Effector memory CD8-positive, alpha-beta T cell (primary cell): ENCODE measurements around the gene UBAP1L.

Experiments
- ATAC-seq: fragments of 150-1000 bp; cut with Tn5 transposase; replicated peaks from 2 replicates; pipeline ENCODE4 v1.10.0; 2021; ENCODE audit warnings: mild to moderate bottlenecking, moderate library complexity
- DNase-seq, 3 experiments: peaks; one replicate each; pipeline ENCODE4 v3.0.0; 2021
- H3K27ac Mint-ChIP-seq, 2 donors: one replicate each; pipeline ENCODE4 v1.8.0; 2022; ENCODE audit warnings: mild to moderate bottlenecking in 2 of 2, mixed read lengths in 2 of 2, moderate library complexity in 2 of 2
- H3K27me3 Mint-ChIP-seq, 2 donors: one replicate each; pipeline ENCODE4 v1.8.0; 2022; ENCODE audit warnings: mixed read lengths in 2 of 2
- H3K36me3 Mint-ChIP-seq: one replicate; pipeline ENCODE4 v1.8.0; 2022; ENCODE audit warnings: mild to moderate bottlenecking, moderate library complexity, mixed read lengths; ENCODE audit not compliant: insufficient read depth
- H3K4me1 Mint-ChIP-seq, 2 donors: one replicate each; pipeline ENCODE4 v1.8.0; 2022; ENCODE audit warnings: low read depth in 2 of 2, mixed read lengths in 2 of 2
- H3K4me3 Mint-ChIP-seq, 2 donors: one replicate each; pipeline ENCODE4 v1.8.0; 2022; ENCODE audit warnings: mild to moderate bottlenecking in 2 of 2, mixed read lengths in 2 of 2, moderate library complexity in 2 of 2
- H3K9me3 Mint-ChIP-seq, 2 donors: one replicate each; pipeline ENCODE4 v1.8.0; 2022; ENCODE audit warnings: mixed read lengths in 2 of 2

The UBAP1L gene

DNA sequence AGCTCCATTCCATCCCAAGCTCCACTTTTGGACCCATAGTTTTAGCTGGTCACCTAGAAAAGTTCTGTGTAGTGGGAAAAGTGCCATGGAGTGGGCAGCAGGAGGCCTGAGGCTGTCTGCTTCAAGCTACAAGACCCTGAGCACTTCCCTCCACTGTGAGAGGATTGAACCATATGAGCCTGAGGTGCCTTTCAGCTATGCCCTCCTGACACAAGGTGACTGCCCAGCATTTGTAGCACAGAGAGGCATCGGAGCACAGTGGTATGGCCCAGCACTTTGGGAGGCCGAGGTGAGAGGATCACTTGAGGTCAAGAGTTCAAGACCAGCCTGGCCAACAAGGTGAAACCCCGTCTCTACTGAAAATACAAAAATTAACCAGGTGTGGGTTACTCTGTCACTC is 42.4 kb downstream of the UBAP1L start:
- Mint-ChIP-seq H3K4me3 (no peak overlapping the region), H3K27ac (no peak overlapping the region), H3K27me3 (peaks cover 13 to 31% of the 10 kb centered on the region in 2 donors), H3K4me1 (peaks cover 3 to 5% of the 10 kb centered on the region in 2 donors), H3K36me3 (peaks cover 5% of the 10 kb centered on the region), H3K9me3 (no peaks in the 10 kb centered on the region)
- no peak for ATAC-seq
- no peak for DNase-seq

DNA sequence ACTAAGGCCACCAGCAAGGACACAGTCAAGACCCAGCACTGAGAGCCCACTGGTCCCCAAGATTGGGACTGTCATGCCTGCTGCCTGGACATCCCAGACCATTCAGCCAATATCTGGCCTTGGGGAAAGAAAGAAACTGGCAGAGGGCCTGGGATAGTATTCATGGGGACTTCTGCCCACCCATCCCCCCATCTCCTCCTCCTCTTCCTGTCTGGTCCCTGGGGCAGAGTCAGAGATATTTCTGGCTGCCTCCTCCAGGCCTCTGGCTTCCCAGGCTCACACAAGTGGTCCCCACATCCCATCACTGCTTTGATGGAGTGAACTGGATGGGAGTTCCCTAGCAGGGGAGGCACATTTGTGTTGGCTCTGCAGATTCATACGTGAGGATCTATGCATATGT is 43.0 kb downstream of the UBAP1L start:
- DNase-seq (no peak), ATAC-seq (no peak)
- Mint-ChIP-seq H3K9me3 (no peaks in the 10 kb centered on the region), H3K36me3 (peaks cover 5% of the 10 kb centered on the region), H3K4me1 (peaks cover 6 to 7% of the 10 kb centered on the region in 2 donors), H3K4me3 (no peak overlapping the region), H3K27me3 (peaks cover 17 to 35% of the 10 kb centered on the region in 2 donors), H3K27ac (no peak overlapping the region)

GRCh38 chr15:65071381-65071811 is 43.6 kb downstream of the UBAP1L start:
- H3K36me3 Mint-ChIP-seq: peaks cover 5% of the 10 kb centered on the region

GRCh38 chr15:65069779-65070546 is 45.0 kb downstream of the UBAP1L start:
- ATAC-seq: no peak
- DNase-seq: no peak
- Mint-ChIP-seq H3K27ac (no peak overlapping the region), H3K27me3 (peaks cover 27 to 47% of the 10 kb centered on the region in 2 donors), H3K36me3 (peaks cover 5% of the 10 kb centered on the region), H3K4me1 (peaks cover 6 to 8% of the 10 kb centered on the region in 2 donors), H3K9me3 (no peaks in the 10 kb centered on the region), H3K4me3 (no peak overlapping the region)

More at GRCh38 chr15:65071381-65071811, 43.6 kb downstream of the UBAP1L start:
- Mint-ChIP-seq H3K4me3 (no peak overlapping the region), H3K27me3 (peaks cover 18 to 39% of the 10 kb centered on the region in 2 donors), H3K27ac (no peak overlapping the region), H3K4me1 (peaks cover 6 to 8% of the 10 kb centered on the region in 2 donors), H3K9me3 (no peaks in the 10 kb centered on the region)
- no peak for DNase-seq
- ATAC-seq: no peak

- no peak for ATAC-seq
- Mint-ChIP-seq H3K4me3 (no peak overlapping the region), H3K9me3 (no peaks in the 10 kb centered on the region), H3K27ac (no peak overlapping the region), H3K4me1 (peaks cover 6 to 8% of the 10 kb centered on the region in 2 donors), H3K36me3 (peaks cover 5% of the 10 kb centered on the region), H3K27me3 (peaks cover 28 to 52% of the 10 kb centered on the region in 2 donors)
- no peak for DNase-seq
Measured at GRCh38 chr15:65069179-65069578, 45.8 kb downstream of the UBAP1L start.

DNA sequence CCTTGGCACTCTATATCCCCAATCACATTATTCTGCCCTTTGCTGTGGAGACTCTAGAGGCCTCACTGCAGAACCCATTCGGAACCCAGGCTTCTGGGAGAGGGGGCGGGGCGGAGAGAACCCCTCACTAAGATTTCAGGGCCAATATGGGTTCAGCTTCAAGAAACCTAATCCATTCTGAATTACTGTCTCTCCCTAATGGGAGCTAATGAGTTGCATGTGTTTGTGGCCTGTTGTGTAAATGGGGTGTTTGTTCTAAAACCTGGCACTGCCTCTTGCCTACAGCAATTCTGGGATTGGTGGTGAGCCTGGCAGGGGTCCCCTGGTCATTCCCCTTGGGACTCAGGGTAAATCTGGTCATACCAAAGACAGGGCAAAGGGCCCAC is 46.6 kb downstream of the UBAP1L start:
- H3K27ac Mint-ChIP-seq: no peak overlapping the region

GRCh38 chr15:65067645-65068402 is 47.2 kb downstream of the UBAP1L start, which contains the start of gene RASL12:
Gene RASL12 (minus strand): TSS chr15:65067991. CDS start chr15:65067835, 156 bp downstream.
- H3K4me3 Mint-ChIP-seq: peak within 1 kb of the TSS; percentile 43 to 64
- ATAC-seq (no peak), DNase-seq (no peak)
- peaks cover 5% of the 10 kb centered on the region for H3K36me3 Mint-ChIP-seq
- no peaks in the 10 kb centered on the region for H3K9me3 Mint-ChIP-seq
- H3K4me1 Mint-ChIP-seq: peaks cover 6 to 8% of the 10 kb centered on the region in 2 donors
- no peak within 1 kb of the TSS for H3K27ac Mint-ChIP-seq
- H3K27me3 Mint-ChIP-seq: peaks cover 36 to 64% of the 10 kb centered on the region in 2 donors

More for the DNA sequence above, 46.6 kb downstream of the UBAP1L start:
- H3K4me3 Mint-ChIP-seq: peak overlapping the region; percentile 43 to 64
- peaks cover 6 to 8% of the 10 kb centered on the region in 2 donors for H3K4me1 Mint-ChIP-seq
- ATAC-seq (no peak), DNase-seq (no peak)
- peaks cover 5% of the 10 kb centered on the region for H3K36me3 Mint-ChIP-seq
- no peaks in the 10 kb centered on the region for H3K9me3 Mint-ChIP-seq
- peaks cover 32 to 58% of the 10 kb centered on the region in 2 donors for H3K27me3 Mint-ChIP-seq

- H3K9me3 Mint-ChIP-seq: no peaks in the 10 kb centered on the region
- no peak for DNase-seq
- no peak overlapping the region for H3K27ac Mint-ChIP-seq
- H3K4me3 Mint-ChIP-seq: peak overlapping the region in 1 of 2 donors; percentile 60
- no peak for ATAC-seq
- peaks cover 36 to 69% of the 10 kb centered on the region in 2 donors for H3K27me3 Mint-ChIP-seq
- H3K4me1 Mint-ChIP-seq: peaks cover 6 to 8% of the 10 kb centered on the region in 2 donors
- peaks cover 5% of the 10 kb centered on the region for H3K36me3 Mint-ChIP-seq
Measured at GRCh38 chr15:65067317-65067644, 47.7 kb downstream of the UBAP1L start.

DNA sequence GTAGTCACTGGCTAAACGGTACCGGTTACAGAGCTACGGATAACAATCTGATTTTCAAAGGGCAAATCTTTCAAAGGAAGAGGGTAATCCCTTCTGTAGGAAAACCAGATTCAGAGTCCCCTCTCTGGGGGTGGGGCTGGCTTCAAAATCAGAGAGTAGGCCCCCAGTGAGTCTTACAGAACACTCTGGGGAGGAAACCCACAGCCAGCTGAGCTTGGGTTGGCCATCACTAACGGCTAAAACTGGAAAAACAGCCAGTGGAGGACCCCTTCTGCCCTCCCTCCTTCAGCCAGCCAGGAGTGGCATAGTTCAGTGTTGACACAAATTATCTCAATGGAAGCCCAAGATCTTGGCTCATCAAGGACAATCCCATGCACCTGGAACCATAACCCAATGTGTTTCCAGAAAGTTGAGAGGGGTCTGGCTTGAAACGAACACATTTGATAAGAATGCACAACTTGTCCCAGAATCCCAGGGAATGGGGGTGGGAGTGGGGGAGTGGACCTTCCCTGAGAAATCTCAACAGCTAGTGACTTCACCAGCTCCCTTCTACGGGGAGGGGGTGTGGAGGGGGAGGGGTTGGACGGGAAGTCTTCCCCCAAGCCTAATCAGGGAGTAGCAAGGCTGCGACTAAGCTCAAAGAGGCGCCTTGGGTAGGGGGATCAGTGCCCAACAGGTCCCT is 48.2 kb downstream of the UBAP1L start:
- H3K9me3 Mint-ChIP-seq: no peaks in the 10 kb centered on the region
- H3K4me3 Mint-ChIP-seq: peak overlapping the region in 1 of 2 donors; percentile 60
- ATAC-seq (no peak), DNase-seq (no peak)
- H3K36me3 Mint-ChIP-seq: no peaks in the 10 kb centered on the region
- no peak overlapping the region for H3K27ac Mint-ChIP-seq
- peaks cover 36 to 71% of the 10 kb centered on the region in 2 donors for H3K27me3 Mint-ChIP-seq
- H3K4me1 Mint-ChIP-seq: peaks cover 6 to 8% of the 10 kb centered on the region in 2 donors

- Mint-ChIP-seq H3K4me1 (peaks cover 6 to 8% of the 10 kb centered on the region in 2 donors), H3K27me3 (peaks cover 36 to 76% of the 10 kb centered on the region in 2 donors), H3K27ac (no peak overlapping the region), H3K9me3 (no peaks in the 10 kb centered on the region), H3K4me3 (no peak overlapping the region), H3K36me3 (no peaks in the 10 kb centered on the region)
- no peak for ATAC-seq
- DNase-seq: no peak
Measured at GRCh38 chr15:65066001-65066634, 48.9 kb downstream of the UBAP1L start.

- no peak for ATAC-seq
- Mint-ChIP-seq H3K4me3 (no peak overlapping the region), H3K27ac (no peak overlapping the region), H3K4me1 (peaks cover 3 to 4% of the 10 kb centered on the region in 2 donors), H3K27me3 (peaks cover 29 to 67% of the 10 kb centered on the region in 2 donors), H3K36me3 (no peaks in the 10 kb centered on the region), H3K9me3 (no peaks in the 10 kb centered on the region)
- DNase-seq: no peak
Measured at GRCh38 chr15:65062726-65063125, 52.3 kb downstream of the UBAP1L start.

- Mint-ChIP-seq H3K27me3 (peaks cover 24 to 67% of the 10 kb centered on the region in 2 donors), H3K9me3 (no peaks in the 10 kb centered on the region), H3K27ac (no peak overlapping the region), H3K36me3 (no peaks in the 10 kb centered on the region), H3K4me3 (no peak overlapping the region), H3K4me1 (peaks cover 0 to 1% of the 10 kb centered on the region in 2 donors)
- DNase-seq (no peak), ATAC-seq (no peak)
Measured at GRCh38 chr15:65062061-65062460, 52.9 kb downstream of the UBAP1L start.
